Measurements from ENCODE around the gene CUTA. TPM values are rescaled to one million over a fixed set of nuclear protein-coding genes. Genes with fewer than 3 reads are reported as not detected.
A peak's percentile ranks its signal among the peaks of the same experiment; 100 is the strongest.

Gene CUTA
- total RNA-seq, 2 donors from 2014 or later, result 198 to 219 TPM

DNA sequence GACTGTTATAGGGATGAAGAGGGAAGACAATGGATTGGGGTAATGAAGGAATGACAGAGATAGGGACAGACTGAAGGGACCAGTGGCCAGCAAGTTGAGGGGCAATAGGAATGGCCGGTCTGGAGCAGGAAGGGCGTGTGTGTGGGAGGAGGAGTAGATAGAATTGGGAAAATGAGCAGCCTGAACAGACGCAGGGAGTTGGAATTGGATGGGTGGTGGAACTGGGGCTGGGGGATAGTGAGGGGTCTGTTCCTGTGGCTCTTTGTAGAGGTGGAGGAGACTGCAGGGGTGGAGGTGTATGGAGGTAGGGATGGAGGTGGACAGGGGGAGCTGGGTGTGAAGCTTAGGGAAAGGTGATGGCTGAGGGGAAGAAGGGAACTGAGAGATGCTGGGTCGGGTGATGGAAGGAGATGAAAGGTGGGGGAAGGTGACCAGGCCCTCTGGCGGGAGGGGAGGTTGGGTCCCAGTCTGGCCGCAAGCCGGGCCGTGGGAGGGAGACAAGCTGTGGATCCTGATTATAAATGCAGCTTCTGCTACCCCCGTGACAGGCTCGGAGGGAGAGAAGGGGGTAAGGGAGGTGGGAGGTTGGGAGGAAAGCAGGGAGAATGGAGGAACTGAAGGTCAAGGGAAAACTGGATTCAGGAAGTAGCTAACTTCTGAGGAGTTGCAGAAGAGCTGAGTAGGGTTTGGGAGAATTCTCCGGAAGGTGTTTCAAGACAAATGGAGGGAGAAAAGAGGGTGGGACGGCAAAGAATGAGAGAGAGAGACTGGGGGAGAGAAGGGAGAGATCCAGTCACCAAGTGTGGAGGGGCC, 7.2 kb upstream of the CUTA start:
- peak overlapping the region; percentile 84 for H3K4me3 ChIP-seq (ENCODE audit: low read length)
- peak overlapping the region; percentile 72 for H3K27ac ChIP-seq (ENCODE audit: low read depth, low read length)
- peaks cover 55% of the 10 kb centered on the region for H3K4me1 Mint-ChIP-seq
- peak; percentile 59 for DNase-seq
- 4 to 31% methylated on average over 7 to 12 of the region's 12 CpGs for WGBS, 2 experiments (ENCODE audit: insufficient coverage in 1 of 2, insufficient read length in 1 of 2)
- no peaks in the 10 kb centered on the region for H3K4me1 ChIP-seq (ENCODE audit: control insufficient read depth, insufficient read depth, low read length)
- H3K9me3 ChIP-seq (ENCODE audit: control insufficient read depth, low read length), result no peaks in the 10 kb centered on the region
- no peaks in the 10 kb centered on the region for H3K27me3 ChIP-seq (ENCODE audit: control insufficient read depth, insufficient read depth, low read length, poor library complexity, severe bottlenecking)
- peak overlapping the region; percentile 53 for H3K9ac ChIP-seq (ENCODE audit: extremely low read depth, low read length, poor library complexity, severe bottlenecking)
- peaks cover 17% of the 10 kb centered on the region for H3K36me3 Mint-ChIP-seq (ENCODE audit: low read depth)
- peak overlapping the region; percentile 84 for H3K27ac Mint-ChIP-seq
- H3K36me3 ChIP-seq (ENCODE audit: control insufficient read depth, insufficient read depth, low read length), result no peaks in the 10 kb centered on the region
- peak overlapping the region; percentile 86 for H3K4me3 Mint-ChIP-seq
- TF ChIP-seq, protein P1, sequence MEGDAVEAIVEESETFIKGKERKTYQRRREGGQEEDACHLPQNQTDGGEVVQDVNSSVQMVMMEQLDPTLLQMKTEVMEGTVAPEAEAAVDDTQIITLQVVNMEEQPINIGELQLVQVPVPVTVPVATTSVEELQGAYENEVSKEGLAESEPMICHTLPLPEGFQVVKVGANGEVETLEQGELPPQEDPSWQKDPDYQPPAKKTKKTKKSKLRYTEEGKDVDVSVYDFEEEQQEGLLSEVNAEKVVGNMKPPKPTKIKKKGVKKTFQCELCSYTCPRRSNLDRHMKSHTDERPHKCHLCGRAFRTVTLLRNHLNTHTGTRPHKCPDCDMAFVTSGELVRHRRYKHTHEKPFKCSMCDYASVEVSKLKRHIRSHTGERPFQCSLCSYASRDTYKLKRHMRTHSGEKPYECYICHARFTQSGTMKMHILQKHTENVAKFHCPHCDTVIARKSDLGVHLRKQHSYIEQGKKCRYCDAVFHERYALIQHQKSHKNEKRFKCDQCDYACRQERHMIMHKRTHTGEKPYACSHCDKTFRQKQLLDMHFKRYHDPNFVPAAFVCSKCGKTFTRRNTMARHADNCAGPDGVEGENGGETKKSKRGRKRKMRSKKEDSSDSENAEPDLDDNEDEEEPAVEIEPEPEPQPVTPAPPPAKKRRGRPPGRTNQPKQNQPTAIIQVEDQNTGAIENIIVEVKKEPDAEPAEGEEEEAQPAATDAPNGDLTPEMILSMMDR (conservative IDR thresholded peaks at IDR 0.05), result no peak
- H3K9me3 Mint-ChIP-seq, result no peaks in the 10 kb centered on the region
- H3K27me3 Mint-ChIP-seq (ENCODE audit: insufficient read depth), result no peaks in the 10 kb centered on the region

DNA sequence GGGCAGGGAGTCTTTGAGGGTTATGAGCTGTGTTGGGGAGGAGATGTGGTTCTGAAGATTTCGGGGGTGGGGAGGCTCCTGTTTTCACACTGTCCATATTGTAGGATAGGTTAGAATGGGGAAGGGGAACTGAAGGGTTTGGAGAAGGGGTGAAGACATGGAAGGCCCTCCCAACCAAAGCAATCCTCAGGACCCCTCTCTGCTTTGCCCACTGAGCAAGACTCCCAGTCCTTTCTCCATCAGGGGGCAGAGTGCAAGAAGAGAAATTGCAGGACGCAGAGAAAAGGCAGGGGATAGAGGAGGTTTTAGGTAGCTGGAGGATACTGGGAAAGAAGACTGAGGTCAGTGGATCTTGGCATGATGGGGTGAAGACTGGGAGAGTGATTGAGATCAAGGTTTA, 5.9 kb upstream of the CUTA start:
- peaks cover 4% of the 10 kb centered on the region for H3K4me1 ChIP-seq (ENCODE audit: control insufficient read depth, insufficient read depth, low read length)
- H3K9ac ChIP-seq (ENCODE audit: extremely low read depth, low read length, poor library complexity, severe bottlenecking), result no peak overlapping the region
- H3K27ac ChIP-seq (ENCODE audit: low read depth, low read length), result no peak overlapping the region
- Mint-ChIP-seq H3K27ac (no peak overlapping the region), H3K36me3 (ENCODE audit: low read depth) (peaks cover 17% of the 10 kb centered on the region), H3K27me3 (ENCODE audit: insufficient read depth) (no peaks in the 10 kb centered on the region), H3K4me1 (peaks cover 52% of the 10 kb centered on the region), H3K4me3 (peak overlapping the region; percentile 86), H3K9me3 (no peaks in the 10 kb centered on the region)
- H3K4me3 ChIP-seq (ENCODE audit: low read length), result no peak overlapping the region
- no peak for DNase-seq
- no peaks in the 10 kb centered on the region for H3K27me3 ChIP-seq (ENCODE audit: control insufficient read depth, insufficient read depth, low read length, poor library complexity, severe bottlenecking)
- H3K36me3 ChIP-seq (ENCODE audit: control insufficient read depth, insufficient read depth, low read length), result no peaks in the 10 kb centered on the region
- WGBS, 2 experiments (ENCODE audit: insufficient coverage in 1 of 2, insufficient read length in 1 of 2), result 67 to 87% methylated on average over 1 to 2 of the region's 2 CpGs
- TF ChIP-seq, protein P1 (conservative IDR thresholded peaks at IDR 0.05), result no peak
- no peaks in the 10 kb centered on the region for H3K9me3 ChIP-seq (ENCODE audit: control insufficient read depth, low read length)

DNA sequence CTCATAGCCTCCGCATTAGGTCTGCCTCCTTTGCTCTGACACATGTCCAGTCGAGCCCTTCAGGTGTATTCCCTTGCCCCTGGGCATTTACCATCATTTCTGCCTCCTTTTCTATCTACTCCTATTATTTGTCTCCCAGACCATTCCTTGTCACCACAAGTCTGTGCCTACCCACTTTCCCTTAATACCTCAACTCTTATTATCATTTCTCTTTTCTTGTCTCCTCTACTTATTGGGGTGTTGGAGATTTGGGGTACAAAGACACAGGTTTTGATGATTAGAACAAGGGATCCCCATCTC, 3.4 kb upstream of the CUTA start:
- Histone ChIP-seq H3K36me3 (ENCODE audit: control insufficient read depth, insufficient read depth, low read length) (peaks cover 6% of the 10 kb centered on the region), H3K4me1 (ENCODE audit: control insufficient read depth, insufficient read depth, low read length) (peaks cover 4% of the 10 kb centered on the region), H3K9ac (ENCODE audit: extremely low read depth, low read length, poor library complexity, severe bottlenecking) (no peak overlapping the region), H3K27me3 (ENCODE audit: control insufficient read depth, insufficient read depth, low read length, poor library complexity, severe bottlenecking) (no peaks in the 10 kb centered on the region), H3K27ac (ENCODE audit: low read depth, low read length) (no peak overlapping the region), H3K9me3 (ENCODE audit: control insufficient read depth, low read length) (no peaks in the 10 kb centered on the region), H3K4me3 (ENCODE audit: low read length) (peak overlapping the region; percentile 78)
- no peaks in the 10 kb centered on the region for H3K27me3 Mint-ChIP-seq (ENCODE audit: insufficient read depth)
- H3K27ac Mint-ChIP-seq, result no peak overlapping the region
- WGBS, 2 experiments (ENCODE audit: insufficient coverage in 1 of 2, insufficient read length in 1 of 2), result 88 to 93% methylated on average over 2 of the region's 2 CpGs
- peaks cover 54% of the 10 kb centered on the region for H3K4me1 Mint-ChIP-seq
- H3K4me3 Mint-ChIP-seq, result peak overlapping the region; percentile 97
- H3K9me3 Mint-ChIP-seq, result no peaks in the 10 kb centered on the region
- TF ChIP-seq, protein P1 (conservative IDR thresholded peaks at IDR 0.05), result no peak
- DNase-seq, result no peak
- H3K36me3 Mint-ChIP-seq (ENCODE audit: low read depth), result peaks cover 22% of the 10 kb centered on the region
